Ovary (tissue), 3 donors: Measurements from ENCODE around the gene MSI2.

Source experiments
- CTCF ChIP-seq, 3 donors: fragments of 450-650 bp in 2 of 3; fragments of 200-600 bp in 1 of 3; IDR thresholded peaks; one replicate each; pipeline versions ENCODE4 v1.5.1 to v1.8.0; 2016 to 2022; ENCODE audit warnings: antibody characterized with exemption in 3 of 3, mild to moderate bottlenecking in 1 of 3
- POLR2A ChIP-seq: fragments of 450-650 bp; IDR thresholded peaks from one replicate; pipeline ENCODE4 v1.6.1; 2017; ENCODE audit warnings: antibody characterized with exemption, mild to moderate bottlenecking, moderate library complexity
- donor health status: DM: no; HTN: no; CAD: no.

DNA sequence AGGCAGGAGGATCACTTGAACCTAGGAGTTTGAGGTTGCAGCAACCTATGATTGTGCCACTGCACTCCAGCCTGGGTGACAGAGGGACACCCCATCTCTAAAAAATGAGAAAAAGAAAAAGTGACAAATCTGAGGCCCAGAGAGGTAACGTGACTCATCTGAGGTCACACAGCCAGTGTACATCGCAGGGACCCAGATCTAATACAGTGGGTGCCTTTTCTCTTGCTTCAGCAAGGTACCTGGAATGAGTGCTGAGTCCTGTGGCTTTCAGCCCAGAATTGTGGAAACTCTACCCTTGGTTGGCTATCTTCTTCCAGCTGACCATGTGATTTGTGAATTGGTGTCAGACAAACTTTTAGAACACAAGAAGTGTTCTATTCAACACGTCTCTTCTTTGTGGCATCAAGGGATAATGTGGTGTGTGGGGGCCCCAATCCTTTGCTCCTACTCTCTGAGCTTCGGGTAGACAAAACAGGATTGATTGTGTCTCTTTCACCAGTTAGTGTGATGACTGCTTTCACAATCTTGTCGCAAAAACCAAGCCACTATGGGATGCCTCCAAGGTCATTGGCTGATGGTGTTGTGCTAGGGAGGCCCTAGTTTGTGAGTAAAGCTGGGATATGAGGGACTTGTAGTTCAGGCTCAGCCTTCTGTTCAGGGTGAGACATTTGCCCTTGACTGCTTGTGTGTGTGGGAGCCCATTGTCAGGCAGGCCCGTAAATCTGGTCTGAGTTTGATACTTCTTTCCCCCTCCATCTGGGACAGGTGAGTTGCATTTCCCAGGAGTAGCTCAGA is 71.0 kb downstream of the MSI2 start:
- TF ChIP-seq CTCF (IDR thresholded peaks at IDR 0.05) (no peak), POLR2A (no peak)
